ENCODE measurements around the gene MLLT10. TPM values are rescaled to one million over a fixed set of nuclear protein-coding genes. Genes with fewer than 3 reads are reported as not detected.

MLLT10 gene
- total RNA-seq (2013; cell fraction: nucleolus; rRNA removed): 240 and 255 TPM in 2 replicates
- total RNA-seq (2014; rRNA removed) (37.1 and 45.6 TPM in 2 replicates), total RNA-seq (2014; rRNA removed; fragmentation: Illumina TruSeq; extraction: Trizol) (27.5 and 30.1 TPM in 2 replicates), total RNA-seq (2021) (32.2 and 36.7 TPM in 2 replicates), polyA plus RNA-seq (2011; rRNA removed) (61.1 and 61.5 TPM in 2 replicates), polyA plus RNA-seq (2014; fragmentation: Illumina TruSeq; extraction: Trizol) (29.5 and 39.5 TPM in 2 replicates), polyA plus RNA-seq (2014; fragmentation: Nextera tagmentation; extraction: Ambion mirVana) (10 to 100 TPM in 1 of 2 experiments, 1 to 10 TPM in 1; 8.7 to 12.1 TPM), polyA plus RNA-seq (2014; rRNA removed) (32.8 and 37.4 TPM in 2 replicates), polyA plus RNA-seq (2016; fragmentation: Nextera tagmentation; extraction: Ambion mirVana) (10 to 100 TPM; 13.8 to 16.3 TPM), polyA minus RNA-seq (2011; rRNA and poly(A)+ RNA removed) (95.6 and 97.9 TPM in 2 replicates), Bru-seq, nascent RNA (percentile 87 among the genes with signal in this experiment), BruChase-seq, experiment 1, labeled RNA remaining after a 6-hour chase (percentile 89 among the genes with signal in this experiment), BruChase-seq, experiment 2, labeled RNA remaining after a 2-hour chase (percentile 89 among the genes with signal in this experiment)
- polyA plus RNA-seq (2011; ENCODE audit: low read depth): 34.5 TPM
- polyA plus RNA-seq (2011; cell fraction: cytosol; rRNA removed): 41.5 and 44.6 TPM in 2 replicates
- 63.2 and 68.2 TPM in 2 replicates for polyA plus RNA-seq (2011; cell fraction: nucleus; rRNA removed)
- 19.2 and 23.0 TPM in 2 replicates for polyA plus RNA-seq (2012)
- 15.5 and 19.3 TPM in 2 replicates for polyA minus RNA-seq (2011; cell fraction: cytosol; rRNA and poly(A)+ RNA removed)
- 74.1 and 152 TPM in 2 replicates for polyA minus RNA-seq (2011; cell fraction: nucleus; rRNA and poly(A)+ RNA removed)
- long read RNA-seq, experiment 1, partial matches to known transcripts: 2 of 2 reads
- long read RNA-seq, experiment 1, other reads (novel, unspliced or antisense): 0 of 2 reads
- long read RNA-seq, experiment 2, partial matches to known transcripts: 20 of 23 reads
- long read RNA-seq, experiment 2, other reads (novel, unspliced or antisense): 3 of 23 reads

DNA sequence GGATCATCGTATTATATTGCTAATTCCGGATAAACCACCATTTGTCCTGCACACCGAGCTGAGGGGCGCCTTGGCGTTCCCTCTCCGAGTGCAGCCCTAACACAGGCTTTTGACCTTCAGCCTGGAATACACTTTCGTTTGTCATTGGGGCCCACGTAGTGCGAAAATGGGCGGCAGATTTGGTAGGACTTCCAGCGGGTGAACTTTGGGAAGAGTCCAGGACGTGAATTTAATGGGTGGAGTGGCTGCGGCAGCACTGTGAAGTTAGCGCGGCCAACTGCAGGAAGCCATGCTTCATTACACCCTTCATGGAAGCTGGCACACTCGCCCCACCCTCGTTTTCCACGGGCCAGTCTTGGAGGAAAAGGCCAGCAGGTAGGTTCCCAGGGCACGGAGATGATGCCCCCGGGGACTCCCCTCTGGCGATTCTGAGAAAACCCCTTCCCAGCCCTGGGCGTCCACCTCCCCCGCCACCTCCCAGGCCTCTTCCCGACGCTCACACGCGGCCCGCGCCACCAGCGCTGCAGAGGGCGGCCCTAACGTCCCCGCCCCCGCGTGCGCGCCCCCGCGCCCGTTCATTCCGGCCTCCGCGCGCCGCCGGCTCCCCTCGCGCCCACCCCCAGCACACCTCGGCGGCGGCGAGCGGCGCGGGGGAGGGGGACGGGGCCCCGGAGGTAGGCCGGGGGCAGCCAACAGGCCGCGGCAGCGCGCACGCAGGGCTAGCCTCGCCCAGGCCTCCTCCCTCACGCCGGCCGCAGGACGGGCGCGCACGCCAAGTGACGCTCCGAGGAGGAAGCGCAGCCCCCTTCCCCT is at the start of gene MLLT10:
MLLT10 (plus strand) TSS at position 766 of the 813 bp plus-strand sequence. CDS start 413 bp downstream, outside the sequence.
- H3K27me3 ChIP-seq (replicated peaks in 1 of 2; ENCODE audit: control insufficient read depth in 2 of 2, insufficient read depth in 2 of 2, low read length in 1 of 2): no peaks in the 10 kb centered on the region
- peak within 1 kb of the TSS; percentile 86 for H3K27ac ChIP-seq (ENCODE audit: control insufficient read depth, insufficient read depth)
- peak within 1 kb of the TSS; percentile 70 for H3K9ac ChIP-seq (ENCODE audit: control insufficient read depth, insufficient read depth, low read length)
- peak within 1 kb of the TSS; percentile 80 for H3K4me2 ChIP-seq (ENCODE audit: control insufficient read depth, insufficient read depth)
- CTCF ChIA-PET: interaction anchor here (0.8 kb wide), 1 partner anchor 13 kb away, joined by 3 read pairs; no protein-coding TSS in a partner anchor
- RAD21 ChIA-PET (ENCODE audit: unreplicated experiment): interaction anchor here (1.2 to 1.8 kb wide), 3 partner anchors 9 to 38 kb away, joined by 3 to 6 read pairs (median 3); no protein-coding TSS in a partner anchor
- H4K20me1 ChIP-seq (ENCODE audit: control insufficient read depth, insufficient read depth): no peaks in the 10 kb centered on the region
- peak within 1 kb of the TSS; percentile 88 for H3K4me3 ChIP-seq
- BruUV-seq (replicated peaks): TSS peak; percentile 97
- SMC1A ChIA-PET (ENCODE audit: uncharacterized antibody, unreplicated experiment): interaction anchor here (0.9 to 1.6 kb wide), 3 partner anchors 15 to 175 kb away, joined by 3 to 4 read pairs (median 4); no protein-coding TSS in a partner anchor
- DNase-seq (ENCODE audit: low read depth, low spot score): peak; percentile 79
- peak; percentile 89 for FAIRE-seq
- no peaks in the 10 kb centered on the region; the same call in 1 of the 2 replicates for H3K4me1 ChIP-seq (ENCODE audit: control insufficient read depth, insufficient read depth, low read length)
- H3K9me3 ChIP-seq (replicated peaks; ENCODE audit: control insufficient read depth, insufficient read depth, low read length): no peaks in the 10 kb centered on the region
- peak; percentile 90 for ATAC-seq
- WGBS (ENCODE audit: insufficient coverage, insufficient replicate concordance, low lambda C conversion rate, missing lambda C conversion rate): 7% methylated on average over 23 of the region's 74 CpGs
- H3K79me2 ChIP-seq (ENCODE audit: control insufficient read depth, insufficient read depth, low read length): peaks cover 24% of the 10 kb centered on the region
- peaks cover 0 to 6% of the 10 kb centered on the region in 2 experiments; a peak in 1 of 4 replicates for H3K36me3 ChIP-seq (ENCODE audit: control insufficient read depth in 2 of 2, insufficient read depth in 2 of 2, low read length in 1 of 2)
- POLR2A ChIA-PET: interaction anchor here (0.5 to 0.6 kb wide), 3 partner anchors 123 to 782 kb away, joined by 3 to 5 read pairs (median 3); no protein-coding TSS in a partner anchor
- H2AFZ ChIP-seq (ENCODE audit: control insufficient read depth, low read depth, low read length): peak within 1 kb of the TSS; percentile 92
- in situ Hi-C loops (cut with MboI) (no loop called here), intact Hi-C loops (cut with micrococcal nuclease; ENCODE audit: unreplicated experiment) (no loop called here)
- TF ChIP-seq GATAD2B (conservative IDR thresholded peaks at IDR 0.05; ENCODE audit: low read depth) (peak; percentile 96), PAX5 (IDR thresholded peaks at IDR 0.05; ENCODE audit: borderline replicate concordance, low read depth, low read length) (peak; percentile 77), RB1 (IDR thresholded peaks at IDR 0.05; ENCODE audit: borderline replicate concordance) (peak; percentile 74; the same call in 1 of the 2 replicates), YY1 (IDR thresholded peaks at IDR 0.05; ENCODE audit: low read depth, low read length) (peak; percentile 60; the same call in 1 of the 2 replicates), DPF2 (IDR thresholded peaks at IDR 0.05) (peak; percentile 78), CREB1 (IDR thresholded peaks at IDR 0.05; ENCODE audit: low read depth) (peak; percentile 6; the same call in 1 of the 2 replicates), HCFC1 (IDR thresholded peaks at IDR 0.05; ENCODE audit: low read length) (peak; percentile 41; the same call in 1 of the 2 replicates), SUPT20H (IDR thresholded peaks at IDR 0.05; ENCODE audit: borderline replicate concordance, control insufficient read depth, low read depth, low read length) (no peak), TBL1XR1 (IDR thresholded peaks at IDR 0.05; ENCODE audit: low read depth, low read length) (no peak), NR2C1 (IDR thresholded peaks at IDR 0.05) (0 out of 2 replicates have a peak, but pooled peaks have one; percentile 39), MEF2B (IDR thresholded peaks at IDR 0.05; ENCODE audit: partially characterized antibody, poor library complexity, severe bottlenecking) (peak; percentile 56), ZBED1 (IDR thresholded peaks at IDR 0.05; ENCODE audit: borderline replicate concordance) (peak; percentile 55; the same call in 1 of the 2 replicates), FOS (IDR thresholded peaks at IDR 0.05; ENCODE audit: borderline replicate concordance, extremely low read depth, insufficient read length) (no peak), SMAD1 (IDR thresholded peaks at IDR 0.05; ENCODE audit: low read depth, partially characterized antibody) (peak; percentile 40)
- TF ChIP-seq, protein P1, sequence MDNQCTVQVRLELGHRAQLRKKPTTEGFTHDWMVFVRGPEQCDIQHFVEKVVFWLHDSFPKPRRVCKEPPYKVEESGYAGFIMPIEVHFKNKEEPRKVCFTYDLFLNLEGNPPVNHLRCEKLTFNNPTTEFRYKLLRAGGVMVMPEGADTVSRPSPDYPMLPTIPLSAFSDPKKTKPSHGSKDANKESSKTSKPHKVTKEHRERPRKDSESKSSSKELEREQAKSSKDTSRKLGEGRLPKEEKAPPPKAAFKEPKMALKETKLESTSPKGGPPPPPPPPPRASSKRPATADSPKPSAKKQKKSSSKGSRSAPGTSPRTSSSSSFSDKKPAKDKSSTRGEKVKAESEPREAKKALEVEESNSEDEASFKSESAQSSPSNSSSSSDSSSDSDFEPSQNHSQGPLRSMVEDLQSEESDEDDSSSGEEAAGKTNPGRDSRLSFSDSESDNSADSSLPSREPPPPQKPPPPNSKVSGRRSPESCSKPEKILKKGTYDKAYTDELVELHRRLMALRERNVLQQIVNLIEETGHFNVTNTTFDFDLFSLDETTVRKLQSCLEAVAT (IDR thresholded peaks at IDR 0.05): peak; percentile 56; the same call in 1 of the 2 replicates

Measured in GM12878 (cell line).